Stimulated activated CD8-positive, alpha-beta memory T cell treated with anti-CD3 and anti-CD28 coated beads, Interleukin-12 subunit alpha, Interleukin-12 subunit beta, amount 100 ng/mL, for 24 hours (primary cell): ENCODE measurements around the gene AKIRIN2.
"Not testable (repeated sequence)": the region's sequence is repeated elsewhere in the genome, so short reads cannot be mapped to it uniquely, and the experiment has no call there.

Experiments used
- DNase-seq: peaks from one replicate; pipeline ENCODE4 v3.0.0-alpha.2; 2020; ENCODE audit errors: extremely low read depth

The AKIRIN2 gene

DNA sequence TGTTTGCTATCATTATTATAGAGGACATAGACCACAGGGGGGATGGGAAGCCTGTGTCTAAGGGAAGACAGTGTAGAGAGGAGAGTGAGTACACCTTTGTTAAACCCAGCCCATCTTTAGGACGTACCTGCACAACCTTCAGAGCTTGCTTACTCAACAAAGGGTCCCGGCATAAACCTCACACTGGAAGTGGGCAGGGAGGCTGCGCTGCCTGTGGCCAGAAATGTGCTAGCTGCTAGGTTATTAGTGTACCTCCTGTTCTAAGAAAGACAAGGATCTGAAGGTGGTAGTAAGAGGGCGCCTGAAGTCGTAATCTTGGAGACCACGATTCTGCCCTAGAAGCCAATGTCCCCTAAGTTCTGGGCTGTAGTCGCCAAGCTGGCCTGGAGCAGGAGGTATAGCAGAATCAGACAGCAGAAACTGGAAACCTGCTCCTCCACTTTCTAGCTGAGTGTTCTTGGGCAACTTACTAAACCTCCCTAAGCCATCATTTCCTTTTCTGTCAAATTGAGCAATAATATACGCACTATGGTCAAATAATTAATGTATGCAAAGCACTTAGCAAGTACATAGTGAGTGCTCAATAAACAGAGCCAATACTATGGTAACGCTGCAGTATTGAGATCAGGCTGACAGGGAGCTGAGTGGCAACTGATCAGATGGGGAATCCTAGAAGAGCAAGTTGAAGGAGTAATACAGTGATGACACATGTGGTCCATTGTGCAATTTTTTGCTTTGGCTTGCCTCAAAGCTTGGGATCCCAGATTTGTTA, 16.8 kb upstream of the AKIRIN2 start:
- no peak for DNase-seq

DNA sequence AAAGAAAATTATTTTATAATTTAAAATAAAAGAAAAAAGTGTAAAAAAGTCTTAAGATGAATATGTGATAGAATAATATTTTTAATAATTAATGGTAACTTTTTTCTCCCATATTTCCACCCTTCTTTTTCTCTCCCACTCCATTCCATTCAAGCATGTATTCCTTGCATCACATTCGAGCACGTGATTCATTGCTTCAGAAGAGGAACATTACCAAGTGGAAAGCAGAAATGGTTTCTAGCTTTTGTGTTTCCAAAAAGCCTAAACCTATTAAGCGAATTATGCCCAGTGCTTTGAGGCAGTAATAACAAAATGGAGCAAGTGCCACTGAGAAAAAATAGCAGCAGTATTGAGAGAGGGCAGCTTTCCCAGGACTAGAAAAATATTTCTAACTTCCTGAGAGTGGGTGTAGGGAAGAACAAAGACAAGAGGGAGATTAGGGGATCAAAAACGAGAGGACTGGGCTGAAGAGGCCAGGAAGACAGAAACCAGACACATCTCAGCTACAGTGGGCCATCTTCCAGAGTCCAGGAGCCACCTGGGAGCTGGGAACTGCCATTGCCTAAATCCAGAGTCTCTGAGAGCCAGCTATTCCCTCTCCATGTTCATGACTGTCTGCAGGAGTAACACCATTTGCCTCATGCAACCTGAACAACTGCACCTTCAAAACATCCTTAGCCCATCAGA, 15.0 kb upstream of the AKIRIN2 start:
- DNase-seq = no peak

DNA sequence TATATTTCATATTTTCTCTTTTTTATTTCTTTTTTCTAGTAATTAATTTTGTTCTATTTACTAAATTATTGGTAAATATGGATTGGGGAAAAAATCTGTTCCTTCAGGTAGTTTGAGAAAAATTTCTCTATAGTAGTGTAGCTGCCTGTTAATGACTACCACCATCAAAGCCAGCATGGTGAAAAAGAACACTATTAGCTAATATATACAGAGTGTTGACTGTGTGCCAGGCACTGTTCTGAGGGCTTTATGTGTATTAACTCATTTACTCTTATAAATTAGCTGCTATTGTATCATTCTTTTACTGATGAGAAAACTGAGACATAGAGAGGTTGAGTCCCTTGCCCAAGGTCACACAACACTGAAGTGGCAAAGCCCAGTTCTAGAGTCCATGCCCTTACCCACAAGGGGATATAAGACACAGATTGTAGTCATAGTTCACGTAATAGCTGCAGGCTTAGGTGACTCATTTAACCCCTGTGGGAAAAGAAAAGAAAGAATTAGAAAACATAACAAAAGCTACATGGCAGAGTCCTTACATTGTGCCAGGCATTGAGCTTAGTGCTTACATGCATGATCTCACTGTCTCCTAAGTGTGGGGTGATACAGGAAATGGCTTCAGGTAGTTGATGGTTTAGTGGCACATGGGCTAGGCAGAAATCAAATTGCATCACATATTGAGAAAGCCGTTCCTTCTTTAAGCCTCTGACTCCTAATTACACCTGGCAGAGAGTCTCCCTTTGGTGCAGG, 12.2 kb upstream of the AKIRIN2 start:
- no peak for DNase-seq

DNA sequence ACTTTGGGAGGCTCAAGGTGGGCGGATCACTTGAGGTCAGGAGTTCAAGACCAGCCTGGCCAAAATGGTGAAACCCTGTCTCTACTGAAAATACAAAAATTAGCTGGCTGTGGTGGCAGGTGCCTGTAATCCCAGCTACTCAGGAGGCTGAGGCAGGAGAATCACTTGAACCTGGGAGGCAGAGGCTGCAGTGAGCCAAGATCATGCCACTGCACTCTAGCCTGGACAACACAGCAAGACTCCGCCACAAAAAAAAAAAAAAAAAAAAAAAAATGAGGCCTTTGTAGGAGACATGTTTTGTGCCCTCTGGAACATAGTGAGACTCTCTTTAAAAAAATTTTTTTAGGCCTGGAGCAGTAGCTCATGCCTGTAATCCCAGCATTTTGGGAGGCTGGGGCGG, 10.7 kb upstream of the AKIRIN2 start:
- not testable (repeated sequence) for DNase-seq

DNA sequence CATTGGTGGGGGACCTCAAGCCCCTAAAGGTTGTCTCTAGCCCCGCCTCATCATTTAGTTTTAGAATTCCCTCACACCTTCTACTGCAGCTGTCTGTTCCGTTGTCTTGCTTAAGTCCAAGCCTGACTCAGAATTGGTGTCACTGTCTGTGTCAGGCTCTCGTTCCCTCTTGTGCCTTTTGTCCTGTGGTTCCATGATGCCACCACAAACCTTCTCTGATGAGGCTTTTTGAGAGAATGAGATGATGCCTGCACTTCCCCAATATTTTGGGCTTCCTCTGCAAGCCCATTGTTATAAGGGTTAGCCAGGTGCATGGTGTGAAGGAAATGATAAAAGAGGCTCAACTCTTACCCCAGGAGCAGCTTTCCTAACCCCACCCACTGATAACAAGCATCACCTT, 8.1 kb upstream of the AKIRIN2 start:
- no peak for DNase-seq

DNA sequence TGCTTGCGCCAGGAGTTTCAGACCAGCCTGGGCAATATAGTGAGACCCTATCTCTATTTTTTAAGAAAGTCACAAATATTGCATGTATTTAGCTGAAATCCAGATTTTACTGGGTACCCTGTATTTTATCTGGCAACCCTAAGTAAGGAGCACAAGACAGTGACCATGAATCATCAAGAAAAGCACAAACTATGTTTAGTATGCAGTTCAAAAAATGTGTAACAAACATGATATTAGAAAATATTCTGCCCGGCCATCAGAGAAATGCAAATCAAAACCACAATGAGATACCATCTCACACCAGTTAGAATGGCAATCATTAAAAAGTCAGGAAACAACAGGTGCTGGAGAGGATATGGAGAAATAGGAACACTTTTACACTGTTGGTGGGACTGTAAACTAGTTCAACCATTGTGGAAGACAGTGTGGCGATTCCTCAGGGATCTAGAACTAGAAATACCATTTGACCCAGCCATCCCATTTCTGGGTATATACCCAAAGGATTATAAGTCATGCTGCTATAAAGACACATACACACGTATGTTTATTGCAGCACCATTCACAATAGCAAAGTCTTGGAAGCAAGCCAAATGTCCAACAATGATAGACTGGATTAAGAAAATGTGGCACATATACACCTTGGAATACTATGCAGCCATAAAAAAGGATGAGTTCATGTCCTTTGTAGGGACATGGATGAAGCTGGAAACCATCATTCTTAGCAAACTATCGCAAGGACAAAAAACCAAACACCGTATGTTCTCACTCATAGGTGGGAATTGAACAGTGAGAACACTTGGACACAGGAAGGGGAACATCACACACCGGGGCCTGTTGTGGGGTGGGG, 6.8 kb upstream of the AKIRIN2 start:
- DNase-seq = not testable (repeated sequence)

DNA sequence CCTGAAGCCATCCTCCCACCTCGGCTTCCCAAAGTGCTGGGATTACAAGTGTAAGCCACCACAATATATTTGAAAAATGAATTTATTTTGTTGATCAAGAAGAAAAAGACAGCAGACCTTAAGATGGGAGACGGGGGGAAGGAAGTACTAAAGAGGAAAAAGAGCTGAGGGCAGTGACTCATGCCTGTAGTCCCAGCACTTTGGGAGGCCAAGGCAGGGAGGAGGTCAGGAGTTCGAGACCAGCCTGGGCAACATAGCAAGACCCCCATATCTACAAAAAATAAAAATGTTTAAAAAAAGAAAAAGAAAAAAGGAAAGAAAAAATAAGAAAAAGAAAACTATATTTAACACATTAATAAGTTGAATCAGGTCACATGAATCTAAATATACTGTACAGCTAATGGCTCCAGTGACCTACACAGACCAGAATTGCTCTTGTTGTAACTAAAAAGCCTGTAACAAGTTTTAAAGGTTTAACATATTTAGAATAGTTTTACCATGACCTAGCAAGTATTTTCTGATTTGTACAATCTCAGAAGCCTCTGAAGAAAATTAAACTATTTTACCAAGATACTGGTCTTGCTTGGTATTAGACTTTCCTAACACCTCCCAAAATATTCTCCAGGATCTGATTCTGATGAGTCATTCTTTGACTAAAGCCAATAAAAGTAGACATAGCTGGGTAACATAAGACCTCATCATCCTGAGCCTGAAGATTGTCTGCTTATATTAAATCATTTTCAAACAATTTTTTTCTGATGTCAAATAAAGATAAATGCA, 4.3 kb upstream of the AKIRIN2 start:
- DNase-seq = no peak

DNA sequence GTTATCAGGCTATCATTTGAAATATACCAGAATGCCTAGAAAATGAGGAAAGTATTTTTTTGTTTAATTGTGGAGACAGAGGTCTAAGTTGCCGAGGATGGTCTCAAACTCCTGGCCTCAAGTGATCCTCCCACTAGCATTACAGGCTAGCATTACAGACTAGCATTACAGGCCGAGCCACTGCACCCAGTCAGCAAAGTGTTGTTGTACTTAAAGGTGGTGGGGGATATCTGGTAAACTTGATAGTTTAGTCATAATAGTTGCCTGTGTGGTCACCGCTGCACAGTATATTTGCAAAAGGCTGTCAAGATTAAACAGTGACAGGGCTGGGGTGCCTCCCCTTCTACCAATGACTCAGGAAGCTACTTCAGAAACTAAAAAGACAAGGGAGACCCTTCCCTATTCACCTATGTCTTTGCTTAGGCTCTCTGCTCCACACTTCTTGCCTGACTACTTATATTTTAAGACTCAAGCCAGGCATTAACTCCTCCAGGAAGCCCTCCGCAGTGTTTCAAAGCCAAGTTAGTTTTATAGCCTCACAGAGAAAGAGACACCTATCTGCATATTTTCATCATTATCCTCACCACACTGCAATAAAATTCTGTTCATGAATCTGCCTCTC, 3.1 kb upstream of the AKIRIN2 start:
- DNase-seq = no peak

DNA sequence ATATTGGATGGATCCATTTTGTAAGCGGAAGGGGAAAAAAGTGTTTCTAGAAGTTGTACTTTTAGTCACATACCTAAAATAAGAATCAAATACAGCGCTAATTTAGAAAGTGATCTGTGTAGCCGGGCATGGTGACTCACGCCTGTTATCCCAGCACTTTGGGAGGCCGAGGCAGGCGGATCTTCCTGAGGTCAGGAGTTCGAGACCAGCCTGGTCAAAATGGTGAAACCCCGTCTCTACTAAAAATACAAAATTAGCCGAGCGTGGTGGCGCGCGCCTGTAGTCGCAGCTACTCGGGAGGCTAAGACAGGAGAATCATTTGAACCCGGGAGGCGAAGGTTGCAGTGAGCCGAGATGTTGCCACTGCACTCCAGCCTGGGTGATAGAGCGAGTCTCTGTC, 1.0 kb upstream of the AKIRIN2 start:
- not testable (repeated sequence) for DNase-seq

DNA sequence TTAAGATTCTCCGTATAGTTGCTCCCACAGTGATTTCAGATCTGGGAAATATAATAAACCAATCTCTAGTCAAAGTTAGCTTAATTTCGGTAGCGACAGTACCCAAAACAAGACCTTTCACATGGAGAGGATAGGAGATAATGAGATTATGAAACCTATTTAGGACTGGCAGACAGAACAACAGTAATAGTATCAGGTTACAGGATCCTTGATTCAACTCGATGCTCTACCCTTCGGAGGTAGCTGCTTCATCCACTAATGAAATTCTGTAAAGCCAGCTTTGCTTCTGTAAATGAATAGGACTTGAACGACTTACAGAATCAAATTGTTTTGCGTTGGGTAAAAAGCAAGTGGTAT, 534 bp upstream of the AKIRIN2 start:
- no peak for DNase-seq

DNA sequence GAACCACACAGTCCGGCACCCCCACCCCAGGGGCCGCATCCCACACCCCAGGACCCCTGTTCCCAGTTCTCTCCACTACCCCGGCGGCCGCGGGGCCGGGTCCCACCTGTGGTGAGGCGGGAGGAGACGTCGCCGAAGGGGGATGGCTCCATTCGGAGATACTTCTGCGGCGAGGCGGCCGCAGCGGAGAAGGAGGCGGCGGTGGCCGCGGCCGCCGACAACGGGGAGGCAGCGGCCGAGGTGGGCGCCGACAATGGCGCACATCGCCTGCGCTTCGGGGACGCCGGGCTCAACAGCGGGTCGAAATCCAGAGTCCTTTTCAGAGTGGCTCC, 723 bp downstream of the AKIRIN2 start:
- DNase-seq = no peak

DNA sequence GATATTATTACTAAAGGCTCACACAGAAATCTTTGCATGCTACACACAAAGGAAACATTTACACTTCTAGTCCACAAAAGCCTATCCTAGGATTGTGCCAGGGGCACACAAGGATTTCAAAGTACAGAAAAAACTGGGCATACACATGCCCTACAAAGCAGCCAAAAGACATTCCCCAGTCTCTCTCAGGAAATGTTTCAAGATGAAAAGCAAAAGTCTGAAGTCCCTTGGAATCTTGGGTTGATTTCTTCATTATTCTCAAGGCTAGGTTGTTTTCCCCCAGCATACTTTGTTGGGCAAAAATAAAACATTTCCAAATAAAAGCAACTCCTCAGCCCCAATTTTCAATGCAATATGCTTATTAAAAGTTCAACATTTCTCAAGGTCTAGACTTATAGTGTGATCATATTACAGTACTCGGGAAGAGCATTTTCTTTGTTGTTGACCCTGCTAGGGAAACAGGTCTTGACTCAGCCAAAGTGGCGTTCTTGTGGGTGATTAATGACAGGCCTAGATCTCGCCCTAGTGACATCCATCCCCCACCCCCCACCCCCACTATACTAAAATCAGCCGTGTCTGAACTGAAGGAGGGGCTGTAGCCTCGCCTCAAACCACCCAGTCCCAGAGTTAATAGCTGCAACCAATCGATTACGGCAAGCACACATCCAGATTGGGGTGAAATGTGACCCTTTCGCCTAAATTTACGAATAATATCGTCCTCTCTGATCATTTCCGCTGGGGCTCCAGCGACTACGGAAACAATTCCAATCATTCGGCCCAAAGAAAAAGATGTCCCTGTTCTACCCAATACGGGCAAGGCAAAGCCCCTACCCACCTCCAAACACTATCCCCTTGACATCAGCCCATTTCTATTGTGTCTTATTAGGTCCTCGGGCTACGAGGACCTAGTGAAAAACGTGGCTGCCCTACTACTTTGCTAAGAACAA, 1.4 kb downstream of the AKIRIN2 start:
- DNase-seq = no peak

DNA sequence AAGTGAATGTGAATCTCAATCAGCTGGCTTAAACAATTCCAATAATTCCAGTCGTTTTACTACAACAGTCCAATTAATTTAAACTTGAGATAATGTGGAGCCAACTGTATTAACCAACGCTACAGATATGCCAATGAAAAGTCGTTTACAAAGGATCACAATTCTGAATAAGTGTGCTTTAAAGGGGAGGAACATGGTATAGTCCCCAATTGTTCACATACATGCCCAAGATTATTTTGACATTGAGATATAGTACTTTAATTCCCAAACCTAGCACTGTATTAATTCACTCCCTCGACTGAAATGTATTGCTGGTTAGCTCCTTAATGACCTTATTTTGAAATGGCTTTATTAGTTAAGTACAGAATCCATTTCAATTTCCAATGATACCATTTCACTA, 2.5 kb downstream of the AKIRIN2 start:
- no peak for DNase-seq

DNA sequence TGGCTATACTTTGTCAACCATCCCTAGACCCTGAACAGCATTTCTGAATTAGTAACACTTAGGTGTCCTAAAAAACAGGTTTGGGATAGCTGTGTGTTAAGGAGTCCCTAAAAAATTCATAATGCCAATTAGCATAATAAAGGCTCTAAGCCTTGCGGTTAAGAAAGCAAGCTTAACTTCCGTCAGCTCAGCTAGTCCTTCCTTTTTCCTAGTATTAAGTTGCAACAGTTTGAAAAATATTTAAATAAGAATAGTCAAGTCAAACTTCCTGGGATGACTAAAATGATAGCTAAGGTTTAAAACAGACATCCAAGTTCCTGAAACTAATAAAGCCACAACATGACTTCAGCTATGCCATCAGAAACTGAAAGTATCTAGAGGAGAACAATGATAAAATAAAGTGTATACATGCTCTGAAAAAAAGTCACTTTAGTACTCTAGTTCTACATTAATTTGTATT, 3.5 kb downstream of the AKIRIN2 start:
- no peak for DNase-seq

DNA sequence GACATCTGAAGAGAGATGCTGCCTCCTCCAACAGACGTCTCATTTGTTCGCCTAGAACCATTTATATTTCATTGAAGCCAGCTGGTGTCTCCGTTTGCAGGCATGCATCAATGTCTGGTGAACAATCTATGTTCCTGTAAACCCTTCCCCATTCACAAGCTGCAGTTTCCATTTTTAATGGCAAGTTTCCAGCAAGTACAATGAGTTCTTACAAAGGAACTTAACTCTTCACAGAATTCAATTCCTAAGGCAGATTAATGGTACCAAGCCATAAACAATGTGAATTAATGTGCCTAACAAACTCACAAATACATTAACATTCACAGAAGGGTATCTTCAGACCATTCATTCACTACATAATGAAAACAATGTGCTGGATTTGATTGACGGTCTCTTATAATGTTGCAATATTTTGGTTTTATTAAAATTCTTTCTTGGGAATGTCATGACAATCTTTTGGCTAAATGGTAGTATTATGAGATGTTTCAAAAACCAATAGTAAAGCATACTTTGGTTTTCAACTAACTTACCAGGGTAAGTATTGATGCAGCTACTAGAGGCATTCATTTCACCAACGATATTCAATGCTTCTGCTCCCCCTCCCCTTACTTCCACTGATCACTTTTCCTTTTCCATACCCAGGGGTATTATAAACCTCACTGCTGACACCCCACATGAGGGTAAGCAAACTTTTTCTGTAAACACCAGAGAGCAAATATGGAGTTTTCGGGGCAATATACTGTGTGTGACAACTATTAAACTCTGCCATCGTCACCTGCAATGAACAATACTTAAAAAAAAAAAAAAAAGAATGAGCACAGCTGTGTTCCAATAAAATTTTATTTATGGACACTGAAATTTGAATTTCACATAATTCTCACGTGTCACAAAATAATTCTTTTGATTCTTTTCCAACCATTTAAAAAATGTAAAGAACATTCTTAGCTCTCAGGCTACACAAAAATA, 4.2 kb downstream of the AKIRIN2 start:
- DNase-seq = no peak

DNA sequence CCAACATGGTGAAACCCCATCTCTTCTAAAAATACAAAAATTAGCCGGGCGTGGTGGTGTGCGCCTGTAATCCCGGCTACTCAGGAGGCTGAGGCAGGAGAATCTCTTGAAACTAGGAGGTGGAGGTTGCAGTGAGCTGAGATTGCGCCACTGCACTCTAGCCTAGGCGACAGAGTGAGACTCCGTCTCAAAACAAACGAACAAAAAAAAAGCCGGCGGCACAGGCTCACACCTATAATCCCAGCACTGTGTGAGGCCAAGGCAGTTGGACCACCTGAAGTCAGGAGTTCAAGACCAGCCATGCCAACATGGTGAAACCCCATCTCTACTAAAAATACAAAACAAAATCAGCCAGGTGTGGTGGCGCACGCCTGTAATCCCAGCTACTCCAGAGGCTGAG, 5.2 kb downstream of the AKIRIN2 start:
- DNase-seq = not testable (repeated sequence)

DNA sequence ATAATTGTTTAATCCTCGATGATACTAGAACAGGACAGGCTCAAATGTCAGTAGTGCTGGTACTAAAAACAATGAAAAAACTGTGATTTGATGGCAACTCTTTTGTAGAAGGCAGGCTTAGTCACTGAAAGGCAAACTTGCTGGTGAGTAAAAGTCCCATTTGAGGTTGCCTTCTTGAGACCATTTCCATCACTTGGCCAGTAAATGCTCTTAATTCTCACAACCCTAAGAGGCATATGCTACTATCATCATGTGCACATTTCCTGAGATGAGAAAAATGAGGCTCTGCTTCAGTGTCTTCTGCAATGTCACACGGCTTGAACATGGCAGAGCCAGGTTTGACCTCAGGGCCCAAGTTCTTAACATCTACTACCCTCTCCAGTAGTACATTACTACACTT, 9.9 kb downstream of the AKIRIN2 start:
- DNase-seq = no peak

DNA sequence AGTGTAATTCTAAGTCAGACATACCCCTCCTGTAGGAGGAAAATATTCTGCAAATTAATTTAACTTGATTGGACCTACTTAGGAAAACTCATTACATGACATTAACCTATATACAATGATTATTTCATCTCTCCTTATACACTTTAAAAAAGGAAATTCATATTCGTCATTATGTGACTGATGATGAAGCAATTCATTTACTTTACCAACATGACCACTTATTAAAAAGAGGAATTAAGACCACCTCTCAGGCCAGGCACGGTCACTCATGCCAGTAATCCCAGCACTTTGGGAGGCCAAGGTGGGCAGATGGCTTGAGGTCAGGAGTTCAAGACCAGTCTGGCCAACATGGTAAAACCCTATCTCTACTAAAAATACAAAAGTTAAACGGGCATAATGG, 11.6 kb downstream of the AKIRIN2 start:
- no peak for DNase-seq
